Measurements from ENCODE around the gene GAN. TPM values are rescaled to one million over a fixed set of nuclear protein-coding genes. Genes with fewer than 3 reads are reported as not detected.

The GAN gene
- total and polyA plus RNA-seq, 2 donors (not counting 1 experiment from before 2014, with no cell fraction given), result 0.79 to 6.9 TPM

DNA sequence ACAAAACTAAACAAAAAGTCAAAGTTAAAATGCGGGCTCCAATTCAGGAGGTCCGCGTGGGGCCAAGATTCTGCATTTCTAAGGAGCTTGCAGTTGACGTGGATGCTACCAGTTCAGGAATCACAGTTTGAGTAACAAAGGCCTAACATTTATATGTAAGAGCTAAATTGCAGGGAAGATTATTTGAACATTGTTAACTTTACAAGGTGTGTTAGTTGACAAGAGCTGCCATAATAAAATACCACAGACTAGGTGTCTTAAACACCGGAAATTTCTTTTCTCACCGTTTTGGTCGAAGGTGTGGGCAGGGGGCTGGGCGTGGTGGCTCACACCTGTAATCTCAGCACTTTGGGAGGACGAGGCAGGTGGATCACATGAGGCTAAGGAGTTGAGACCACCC, 105.0 kb downstream of the GAN start:
- H3K27ac ChIP-seq (ENCODE audit: low read length in 2 of 2), result no peak overlapping the region
- CTCF ChIA-PET, result interaction anchor here (0.7 to 2.4 kb wide), 4 partner anchors 9 to 16 kb away, joined by 3 to 10 read pairs (median 6); no protein-coding TSS in a partner anchor

DNA sequence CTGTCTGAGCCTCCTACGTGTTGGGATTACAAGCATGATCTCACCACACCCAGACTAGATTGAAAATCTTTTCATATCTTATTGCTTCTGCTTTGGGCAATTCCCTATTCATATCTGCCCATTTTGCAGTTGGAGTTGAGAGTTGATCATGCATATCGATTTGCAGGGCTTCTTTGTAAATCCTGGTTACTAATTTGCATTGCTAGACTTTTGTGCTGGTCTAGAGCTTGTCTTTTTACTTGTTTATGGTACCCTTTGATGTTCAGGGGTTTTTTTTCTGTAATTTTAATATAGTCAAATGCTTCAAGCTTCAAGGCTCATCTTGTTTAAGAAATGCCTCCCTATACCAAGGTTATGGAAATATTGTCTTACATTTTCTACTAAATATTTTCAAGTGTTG, 106.4 kb downstream of the GAN start:
- Mint-ChIP-seq H3K27me3 (no peaks in the 10 kb centered on the region), H3K4me3 (no peak overlapping the region), H3K9me3 (ENCODE audit: insufficient read depth) (no peaks in the 10 kb centered on the region), H3K4me1 (peaks cover 26% of the 10 kb centered on the region), H3K27ac (no peak overlapping the region)
- TF ChIP-seq EZH2 (IDR thresholded peaks at IDR 0.05; ENCODE audit: borderline replicate concordance, insufficient read depth, low read depth, low read length, poor library complexity, severe bottlenecking), result no peak
- TF ChIP-seq, protein P1, sequence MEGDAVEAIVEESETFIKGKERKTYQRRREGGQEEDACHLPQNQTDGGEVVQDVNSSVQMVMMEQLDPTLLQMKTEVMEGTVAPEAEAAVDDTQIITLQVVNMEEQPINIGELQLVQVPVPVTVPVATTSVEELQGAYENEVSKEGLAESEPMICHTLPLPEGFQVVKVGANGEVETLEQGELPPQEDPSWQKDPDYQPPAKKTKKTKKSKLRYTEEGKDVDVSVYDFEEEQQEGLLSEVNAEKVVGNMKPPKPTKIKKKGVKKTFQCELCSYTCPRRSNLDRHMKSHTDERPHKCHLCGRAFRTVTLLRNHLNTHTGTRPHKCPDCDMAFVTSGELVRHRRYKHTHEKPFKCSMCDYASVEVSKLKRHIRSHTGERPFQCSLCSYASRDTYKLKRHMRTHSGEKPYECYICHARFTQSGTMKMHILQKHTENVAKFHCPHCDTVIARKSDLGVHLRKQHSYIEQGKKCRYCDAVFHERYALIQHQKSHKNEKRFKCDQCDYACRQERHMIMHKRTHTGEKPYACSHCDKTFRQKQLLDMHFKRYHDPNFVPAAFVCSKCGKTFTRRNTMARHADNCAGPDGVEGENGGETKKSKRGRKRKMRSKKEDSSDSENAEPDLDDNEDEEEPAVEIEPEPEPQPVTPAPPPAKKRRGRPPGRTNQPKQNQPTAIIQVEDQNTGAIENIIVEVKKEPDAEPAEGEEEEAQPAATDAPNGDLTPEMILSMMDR (IDR thresholded peaks at IDR 0.05), result no peak
- POLR2A ChIA-PET, result no interaction called here
- Histone ChIP-seq H3K4me2 (replicated peaks; ENCODE audit: low read depth, low read length, poor library complexity, severe bottlenecking) (no peak overlapping the region), H3K27ac (ENCODE audit: low read length in 2 of 2) (no peak overlapping the region), H3K27me3 (replicated peaks in 1 of 4; ENCODE audit: control extremely low read depth in 1 of 4, control insufficient read depth in 3 of 4, insufficient read depth in 4 of 4, low read length in 3 of 4) (no peaks in the 10 kb centered on the region), H2AFZ (ENCODE audit: insufficient read depth, low read depth, low read length, poor library complexity, severe bottlenecking) (no peak overlapping the region), H3K4me1 (ENCODE audit: control insufficient read depth in 2 of 2, insufficient read depth in 2 of 2, low read length in 2 of 2) (peaks cover 11 to 20% of the 10 kb centered on the region in 2 donors), H3K36me3 (replicated peaks in 1 of 2; ENCODE audit: control extremely low read depth in 1 of 2, control insufficient read depth in 1 of 2, extremely low read depth in 1 of 2, insufficient read depth in 2 of 2, low read length in 1 of 2) (no peaks in the 10 kb centered on the region), H4K20me1 (ENCODE audit: control insufficient read depth, insufficient read depth, low read length, poor library complexity, severe bottlenecking) (no peaks in the 10 kb centered on the region), H3K79me2 (ENCODE audit: control insufficient read depth, insufficient read depth, low read length) (no peaks in the 10 kb centered on the region), H3K9me3 (ENCODE audit: control extremely low read depth in 1 of 3, control insufficient read depth in 2 of 3, insufficient read depth in 1 of 3, low read length in 2 of 3) (peaks cover 0 to 4% (median 0%) of the 10 kb centered on the region in 3 donors), H3K4me3 (ENCODE audit: control extremely low read depth in 1 of 5, extremely low read depth in 1 of 5, insufficient read depth in 1 of 5, low read depth in 2 of 5, low read length in 4 of 5) (no peak overlapping the region), H3K9ac (ENCODE audit: low read length) (no peak overlapping the region)
- ATAC-seq (ENCODE audit: low read depth) (no peak), DNase-seq (no peak)
- 80% methylated on average over 1 of the region's 2 CpGs for WGBS (ENCODE audit: insufficient coverage)
- CTCF ChIA-PET, result interaction anchor here (1.9 to 2.4 kb wide), 2 partner anchors 8 to 17 kb away, joined by 5 to 10 read pairs; no protein-coding TSS in a partner anchor
- intact Hi-C loops (cut with micrococcal nuclease), result no loop called here

More for the DNA sequence above, 105.0 kb downstream of the GAN start:
- peaks cover 16% of the 10 kb centered on the region for H3K4me1 Mint-ChIP-seq
- Histone ChIP-seq H3K79me2 (ENCODE audit: control insufficient read depth, insufficient read depth, low read length) (no peaks in the 10 kb centered on the region), H3K27me3 (replicated peaks in 1 of 4; ENCODE audit: control extremely low read depth in 1 of 4, control insufficient read depth in 3 of 4, insufficient read depth in 4 of 4, low read length in 3 of 4) (no peaks in the 10 kb centered on the region), H3K4me2 (replicated peaks; ENCODE audit: low read depth, low read length, poor library complexity, severe bottlenecking) (no peak overlapping the region), H2AFZ (ENCODE audit: insufficient read depth, low read depth, low read length, poor library complexity, severe bottlenecking) (no peak overlapping the region), H3K4me3 (ENCODE audit: control extremely low read depth in 1 of 5, extremely low read depth in 1 of 5, insufficient read depth in 1 of 5, low read depth in 2 of 5, low read length in 4 of 5) (no peak overlapping the region), H3K36me3 (replicated peaks in 1 of 2; ENCODE audit: control extremely low read depth in 1 of 2, control insufficient read depth in 1 of 2, extremely low read depth in 1 of 2, insufficient read depth in 2 of 2, low read length in 1 of 2) (no peaks in the 10 kb centered on the region), H3K9me3 (ENCODE audit: control extremely low read depth in 1 of 3, control insufficient read depth in 2 of 3, insufficient read depth in 1 of 3, low read length in 2 of 3) (peaks cover 0 to 4% (median 0%) of the 10 kb centered on the region in 3 donors), H3K4me1 (ENCODE audit: control insufficient read depth in 2 of 2, insufficient read depth in 2 of 2, low read length in 2 of 2) (peaks cover 4 to 14% of the 10 kb centered on the region in 2 donors), H4K20me1 (ENCODE audit: control insufficient read depth, insufficient read depth, low read length, poor library complexity, severe bottlenecking) (no peaks in the 10 kb centered on the region), H3K9ac (ENCODE audit: low read length) (no peak overlapping the region)
- H3K4me3 Mint-ChIP-seq, result no peak overlapping the region
- WGBS (ENCODE audit: insufficient coverage), result 97% methylated on average over 8 of the region's 9 CpGs
- ATAC-seq (ENCODE audit: low read depth) (no peak), DNase-seq (no peak)
- H3K27me3 Mint-ChIP-seq, result no peaks in the 10 kb centered on the region
- H3K9me3 Mint-ChIP-seq (ENCODE audit: insufficient read depth), result no peaks in the 10 kb centered on the region
- intact Hi-C loops (cut with micrococcal nuclease), result no loop called here
- TF ChIP-seq, protein P1 (IDR thresholded peaks at IDR 0.05), result no peak
- TF ChIP-seq EZH2 (IDR thresholded peaks at IDR 0.05; ENCODE audit: borderline replicate concordance, insufficient read depth, low read depth, low read length, poor library complexity, severe bottlenecking), result no peak
- no peak overlapping the region for H3K27ac Mint-ChIP-seq
- POLR2A ChIA-PET, result interaction anchor here (0.7 kb wide), 1 partner anchor 53 kb away, joined by 4 read pairs; no protein-coding TSS in a partner anchor
